Measurements from ENCODE around the gene MAPKAP1.

- TF ChIP-seq CTCF (IDR thresholded peaks at IDR 0.05; ENCODE audit: borderline replicate concordance, extremely low read depth, low read length, poor library complexity, severe bottlenecking), result no peak
- no peak for TF ChIP-seq EZH2 (IDR thresholded peaks at IDR 0.05; ENCODE audit: borderline replicate concordance, low read depth, low read length, severe bottlenecking)
These were observed 238.4 kb downstream of the MAPKAP1 start for GRCh38 chr9:125468646-125469045.

All from DND-41 (cell line).